Neutrophil (primary cell): ENCODE results near the gene TRPC1.

ENCODE experiments used
- H3K27ac ChIP-seq: fragments of 200-600 bp; sonication (generic); 2 replicates; pipeline ENCODE4 v1.5.1; 2016; ENCODE audit warnings: mild to moderate bottlenecking, moderate library complexity
- H3K27me3 ChIP-seq: fragments of 200-600 bp; sonication (generic); 2 replicates; pipeline ENCODE4 v1.6.0; 2016; ENCODE audit warnings: mild to moderate bottlenecking
- H3K36me3 ChIP-seq: fragments of 200-600 bp; sonication (generic); 2 replicates; pipeline ENCODE4 v1.5.1; 2017
- H3K4me1 ChIP-seq, 2 experiments: fragments of 200-600 bp in 1 of 2; sonication (generic) in 1 of 2; 1 replicate in 1 of 2; 2 replicates in 1 of 2; pipeline versions ENCODE4 v1.5.1 to v1.6.1; 2013 to 2016; ENCODE audit warnings: low read depth in 1 of 2, low read length in 1 of 2, mild to moderate bottlenecking in 1 of 2, moderate library complexity in 1 of 2; ENCODE audit not compliant: control insufficient read depth in 1 of 2, insufficient read depth in 1 of 2
- H3K4me3 ChIP-seq, 2 experiments: fragments of 200-600 bp in 1 of 2; sonication (generic) in 1 of 2; 1 replicate in 1 of 2; 2 replicates in 1 of 2; pipeline ENCODE4 v1.5.1; 2013 to 2016; ENCODE audit warnings: low read depth in 1 of 2, low read length in 1 of 2, mild to moderate bottlenecking in 1 of 2, moderate library complexity in 1 of 2
- H3K9me3 ChIP-seq: fragments of 200-600 bp; sonication (generic); 2 replicates; pipeline ENCODE4 v1.5.1; 2016
- CTCF ChIP-seq: fragments of 200-600 bp; sonication (generic); IDR thresholded peaks from 2 replicates; pipeline ENCODE4 v1.5.1; 2016; ENCODE audit warnings: antibody characterized with exemption

Gene TRPC1

GRCh38 chr3:142850395-142851023, 126.7 kb downstream of the TRPC1 start:
- peak overlapping the region in 1 of 2 experiments; percentile 5 for H3K4me3 ChIP-seq
- TF ChIP-seq CTCF, result no peak
- H3K4me1 ChIP-seq, result peaks cover 15 to 29% of the 10 kb centered on the region in 2 experiments
- no peaks in the 10 kb centered on the region for H3K36me3 ChIP-seq
- H3K27me3 ChIP-seq, result no peaks in the 10 kb centered on the region
- no peaks in the 10 kb centered on the region for H3K9me3 ChIP-seq
- H3K27ac ChIP-seq, result peak overlapping the region; percentile 57

- no peaks in the 10 kb centered on the region for H3K9me3 ChIP-seq
- no peak overlapping the region for H3K4me3 ChIP-seq
- no peak overlapping the region for H3K27ac ChIP-seq
- no peaks in the 10 kb centered on the region for H3K36me3 ChIP-seq
- no peaks in the 10 kb centered on the region for H3K27me3 ChIP-seq
- no peak for TF ChIP-seq CTCF
- peaks cover 15 to 31% of the 10 kb centered on the region in 2 experiments for H3K4me1 ChIP-seq
Measured at GRCh38 chr3:142852009-142852408, 128.2 kb downstream of the TRPC1 start.

GRCh38 chr3:142853270-142854168, 129.7 kb downstream of the TRPC1 start:
- H3K27me3 ChIP-seq, result no peaks in the 10 kb centered on the region
- H3K9me3 ChIP-seq, result no peaks in the 10 kb centered on the region
- no peak overlapping the region for H3K4me3 ChIP-seq
- H3K36me3 ChIP-seq, result no peaks in the 10 kb centered on the region
- H3K27ac ChIP-seq, result no peak overlapping the region
- TF ChIP-seq CTCF, result no peak
- H3K4me1 ChIP-seq, result peaks cover 15 to 32% of the 10 kb centered on the region in 2 experiments

- H3K9me3 ChIP-seq, result no peaks in the 10 kb centered on the region
- peaks cover 0 to 21% of the 10 kb centered on the region in 2 experiments for H3K4me1 ChIP-seq
- no peak for TF ChIP-seq CTCF
- no peaks in the 10 kb centered on the region for H3K36me3 ChIP-seq
- no peak overlapping the region for H3K4me3 ChIP-seq
- H3K27ac ChIP-seq, result no peak overlapping the region
- no peaks in the 10 kb centered on the region for H3K27me3 ChIP-seq
Measured at GRCh38 chr3:142857056-142857455, 133.2 kb downstream of the TRPC1 start.
